MM.1S (cell line): ENCODE measurements around the gene OAS1.

Experiments
- CTCF ChIP-seq: fragments of 300-600 bp; sonication (generic); IDR thresholded peaks from 2 replicates; pipeline ENCODE4 v1.5.1; 2016; ENCODE audit warnings: antibody characterized with exemption, low read length, mixed read lengths
- EZH2 ChIP-seq: fragments of 300-600 bp; sonication (generic); optimal IDR thresholded peaks from 2 replicates; pipeline ENCODE3; 2017; ENCODE audit warnings: low read depth, mild to moderate bottlenecking, antibody characterized with exemption, low read length, mixed read lengths

DNA sequence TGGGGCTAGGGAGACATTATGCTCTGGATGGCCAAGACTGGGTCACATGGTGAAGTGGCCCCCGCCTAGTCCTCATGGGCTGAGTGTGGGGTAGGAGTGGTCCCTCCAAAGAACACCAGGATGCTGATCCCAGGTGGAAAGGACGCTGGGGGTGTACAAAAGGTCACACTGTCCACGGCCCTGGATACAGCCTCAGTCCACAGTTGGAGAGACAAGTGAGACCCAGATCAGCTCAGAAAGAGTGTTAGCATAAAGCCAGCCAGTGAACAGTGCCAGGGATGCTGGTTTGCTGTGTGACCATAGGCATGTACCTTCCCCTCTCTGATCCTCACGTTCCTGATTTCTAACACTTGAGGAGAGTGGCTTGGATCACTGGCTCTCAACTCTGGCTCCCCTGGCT lies 58.2 kb downstream of the OAS1 start:
- no peak for TF ChIP-seq CTCF
- no peak for TF ChIP-seq EZH2
